ENCODE measurements around the gene ODAM.
"Not testable (repeated sequence)": the region's sequence is repeated elsewhere in the genome, so short reads cannot be mapped to it uniquely, and the experiment has no call there.

Gene ODAM

GRCh38 chr4:70221818-70222217 lies 26.3 kb downstream of the ODAM start:
- not testable (repeated sequence) for DNase-seq (ENCODE audit: low spot score)

DNA sequence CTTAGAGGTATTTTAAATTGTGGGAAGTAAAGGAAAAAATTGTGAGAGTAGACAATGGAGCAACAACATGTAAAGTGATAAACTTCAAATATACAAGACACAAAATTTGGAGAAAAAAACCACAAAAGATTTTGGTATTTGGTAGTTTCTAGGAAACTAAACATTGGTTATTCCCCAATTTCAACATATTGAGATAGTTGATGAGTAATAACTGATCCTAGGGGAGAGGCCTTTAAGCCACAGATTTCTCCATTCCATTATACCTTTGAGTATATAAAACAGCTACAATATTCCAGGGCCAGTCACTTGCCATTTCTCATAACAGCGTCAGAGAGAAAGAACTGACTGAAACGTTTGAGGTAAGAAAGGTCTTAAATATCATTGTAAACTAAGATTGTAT lies 30.3 kb downstream of the ODAM start, which contains the start of gene FDCSP:
Gene FDCSP (plus strand): TSS at position 301 of the 400 bp plus-strand sequence. CDS start 5,071 bp downstream, outside the sequence.
- DNase-seq (ENCODE audit: low spot score) = no peak

GRCh38 chr4:70236125-70236524 lies 40.6 kb downstream of the ODAM start:
- no peak for DNase-seq (ENCODE audit: low spot score)

DNA sequence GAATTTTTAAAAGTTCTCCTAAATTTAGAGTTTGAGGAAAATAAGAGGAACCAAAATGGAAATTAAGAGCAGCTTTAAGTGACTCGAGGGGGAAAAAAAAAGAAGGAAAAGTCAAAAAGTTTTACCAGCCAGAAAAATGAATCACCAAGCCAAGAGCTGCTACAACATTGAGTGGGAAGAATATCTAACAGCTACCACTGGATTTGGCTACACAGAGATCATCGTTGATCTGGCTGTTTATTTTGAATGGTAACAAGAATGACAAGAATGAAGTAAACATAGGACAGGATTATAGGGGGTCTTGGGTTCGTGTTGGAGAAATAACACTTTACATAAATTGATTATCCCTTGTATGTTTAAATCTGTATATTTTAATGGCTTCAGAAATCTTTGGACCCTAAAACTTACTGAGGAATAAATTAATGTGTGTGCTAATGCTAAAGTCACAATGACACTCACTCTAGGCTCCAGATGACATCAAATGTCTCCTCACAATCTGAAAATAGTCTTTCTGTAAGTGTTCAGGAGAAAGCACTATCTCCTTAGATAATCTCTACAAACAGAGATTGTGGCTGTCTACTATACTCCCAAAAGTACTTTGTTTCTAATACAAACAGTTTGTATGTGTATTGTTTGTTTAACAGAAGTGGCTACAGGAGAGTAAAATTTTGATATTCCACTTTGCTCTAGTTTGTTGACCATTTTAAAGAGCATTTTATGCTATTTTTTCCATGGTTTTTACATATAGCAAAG lies 43.8 kb downstream of the ODAM start:
- DNase-seq (ENCODE audit: low spot score) = no peak

DNA sequence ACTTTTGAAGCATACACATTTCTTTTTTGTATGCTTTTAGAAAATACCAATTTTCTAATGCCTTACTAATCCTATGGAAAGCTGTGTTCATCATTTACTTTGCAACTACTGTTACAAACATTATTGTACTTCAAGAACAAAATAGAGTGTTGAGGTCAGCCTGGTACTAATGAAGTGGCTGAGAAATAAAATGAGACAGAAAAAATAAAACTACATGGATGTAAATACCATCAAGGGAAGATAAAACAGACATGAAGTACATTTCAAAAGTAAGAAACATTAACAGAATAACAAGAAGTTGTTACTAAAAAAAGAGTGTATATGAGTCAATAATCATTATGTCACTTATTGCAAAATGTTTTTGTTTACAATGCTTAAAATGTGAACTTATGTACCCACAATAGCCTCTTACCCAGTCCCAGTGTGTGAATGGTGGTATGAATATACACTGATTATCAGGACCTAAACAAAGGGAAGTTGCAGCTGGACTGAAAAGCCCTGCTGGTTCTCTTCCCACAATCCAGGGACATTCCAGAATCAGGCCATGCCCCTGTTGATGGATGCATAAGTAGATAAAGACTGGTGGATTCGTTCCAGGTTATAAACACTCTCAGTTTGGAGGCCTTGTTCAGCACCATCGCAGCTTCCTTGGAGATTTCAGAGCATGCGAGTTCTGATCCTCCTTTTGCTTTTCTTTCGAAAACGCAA lies 44.5 kb downstream of the ODAM start:
- DNase-seq (ENCODE audit: low spot score) = no peak

DNA sequence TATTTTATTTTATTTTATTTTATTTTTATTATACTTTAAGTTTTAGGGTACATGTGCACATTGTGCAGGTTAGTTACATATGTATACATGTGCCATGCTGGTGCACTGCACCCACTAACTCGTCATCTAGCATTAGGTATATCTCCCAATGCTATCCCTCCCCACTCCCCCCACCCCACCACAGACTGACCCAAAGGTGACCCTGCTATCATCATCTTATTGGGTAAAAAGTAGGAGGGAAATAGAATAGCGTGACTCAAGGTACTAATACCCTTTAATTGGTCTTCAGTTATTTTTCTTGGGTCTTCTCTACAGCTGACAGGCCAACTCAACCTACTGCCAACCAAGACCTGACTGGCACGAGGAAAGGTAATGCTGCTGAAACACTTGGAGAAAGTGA lies 46.8 kb downstream of the ODAM start, which contains the start of gene CSN3:
Gene CSN3 (plus strand): TSS at position 301 of the 400 bp plus-strand sequence. CDS start 2,223 bp downstream, outside the sequence.
- not testable (repeated sequence) for DNase-seq (ENCODE audit: low spot score)

GRCh38 chr4:70243091-70243490 lies 47.6 kb downstream of the ODAM start:
- no peak for DNase-seq (ENCODE audit: low spot score)

GRCh38 chr4:70251250-70251944 lies 55.9 kb downstream of the ODAM start:
- no peak for DNase-seq (ENCODE audit: low spot score)

GRCh38 chr4:70251945-70252277 lies 56.4 kb downstream of the ODAM start:
- no peak for DNase-seq (ENCODE audit: low spot score)

All from GM03348 (cell line).